Spleen (tissue), 11 donors: ENCODE results near the gene SYNDIG1. TPM values are rescaled to one million over a fixed set of nuclear protein-coding genes. Genes with fewer than 3 reads are reported as not detected.

Experiments used
- DNase-seq: peaks from one replicate; pipeline ENCODE4 v3.0.0-alpha.2; 2020
- H3K27ac ChIP-seq, 8 donors: fragments of 200-600 bp; sonication (generic) in 7 of 8; 1 replicate in 4 of 8; 2 replicates in 4 of 8; pipeline versions ENCODE4 v1.5.0 to v1.8.0; 2016 to 2021; ENCODE audit warnings: inconsistent platforms in 4 of 8, mild to moderate bottlenecking in 4 of 8, moderate library complexity in 1 of 8
- H3K27me3 ChIP-seq, 7 donors: fragments of 200-600 bp; sonication (generic) in 6 of 7; replicated peaks in 1 of 7; 1 replicate in 4 of 7; 2 replicates in 3 of 7; pipeline versions ENCODE4 v1.5.0 to v1.8.0; 2016 to 2021; ENCODE audit warnings: inconsistent platforms in 3 of 7, mild to moderate bottlenecking in 1 of 7
- H3K36me3 ChIP-seq, 6 donors: fragments of 200-600 bp; sonication (generic) in 5 of 6; 1 replicate in 4 of 6; 2 replicates in 2 of 6; pipeline versions ENCODE4 v1.5.0 to v1.8.0; 2016 to 2021; ENCODE audit warnings: inconsistent platforms in 2 of 6
- H3K4me1 ChIP-seq, 6 donors: fragments of 200-600 bp; sonication (generic) in 5 of 6; 1 replicate in 3 of 6; 2 replicates in 3 of 6; pipeline versions ENCODE4 v1.5.0 to v1.8.0; 2016 to 2021; ENCODE audit warnings: inconsistent platforms in 3 of 6
- H3K4me3 ChIP-seq, 8 donors: fragments of 200-600 bp; sonication (generic) in 7 of 8; 1 replicate in 4 of 8; 2 replicates in 4 of 8; pipeline versions ENCODE4 v1.5.0 to v1.8.0; 2016 to 2021; ENCODE audit warnings: inconsistent platforms in 4 of 8, mild to moderate bottlenecking in 4 of 8, moderate library complexity in 2 of 8
- H3K9me3 ChIP-seq, 8 donors: fragments of 200-600 bp; sonication (generic) in 7 of 8; 1 replicate in 4 of 8; 2 replicates in 4 of 8; pipeline versions ENCODE4 v1.5.0 to v1.8.0; 2016 to 2021; ENCODE audit warnings: inconsistent platforms in 4 of 8
- POLR2A ChIP-seq, 3 donors: fragments of 450-650 bp; IDR thresholded peaks; one replicate each; pipeline ENCODE4 v1.5.1; 2017; ENCODE audit warnings: antibody characterized with exemption in 3 of 3, mild to moderate bottlenecking in 1 of 3
- POLR2AphosphoS5 ChIP-seq, 3 donors: sonication (generic); formaldehyde crosslinking; IDR thresholded peaks; one replicate each; pipeline ENCODE4 v1.5.1; 2017; ENCODE audit warnings: antibody characterized with exemption in 3 of 3
- WGBS, 5 donors: extraction: QIAGEN DNeasy Blood & Tissue Kit in 3 of 5; methylation state at CpG; one replicate each; pipeline versions ENCODE4 v1.1.5 to v1.1.7; 2013 to 2018; 5-methylcytosine and 5-hydroxymethylcytosine counted together
- intact Hi-C: fragments of 100-400 bp; cut with DNase I; formaldehyde crosslinking; loops from one replicate; pipeline ENCODE4 v1.15.0; 2023; ENCODE audit warnings: low total_unique reads
- polyA plus RNA-seq, 3 donors: library from polyadenylated mRNA; stranded (reverse); fragments of 200-250 nt; gene quantifications; one replicate each; pipeline ENCODE4 v1.2.1, GENCODE V29; 2013
- total RNA-seq, 7 donors: library from RNA; depleted of rRNA in 3 of 7; stranded (reverse); fragments of >200 nt in 3 of 7; fragmentation: NEBNext Ultra II Directional in 4 of 7; extraction: Animal tissue kit (Norgen Biotek cat#: 25700) in 4 of 7; gene quantifications; one replicate each; pipeline versions ENCODE4 v1.1.0 to v1.2.1, GENCODE V29; 2016 to 2021
- TF ChIP-seq, protein P1 (sequence below), 11 experiments: fragments of 200-600 bp in 7 of 11; fragments of 450-650 bp in 4 of 11; sonication (generic) in 4 of 11; IDR thresholded peaks in 8 of 11; conservative IDR thresholded peaks in 3 of 11; 1 replicate in 7 of 11; 2 replicates in 4 of 11; pipeline versions ENCODE4 v1.4.0 to v1.8.0; 2016 to 2021; ENCODE audit warnings: antibody characterized with exemption in 11 of 11, inconsistent platforms in 4 of 11, mild to moderate bottlenecking in 1 of 11
- donor health status: healthy with polysubstance abuse.
- donor health status: DM: no; HTN: no; CAD: no; lungs with moderate emphysema.
- donor health status: DM: no; HTN: no; CAD: no.
- donor health status: Bipolar disorder and iron deficiency.
- donor health status: healthy.
- donor health status: DM: no; HTN: no; CAD: no.
- donor health status: DM: yes; HTN: yes; CAD: no.

Gene SYNDIG1
- total and polyA plus RNA-seq, 10 donors, result 0.70 to 3.5 (median 1.3) TPM

- H3K4me1 ChIP-seq, result no peaks in the 10 kb centered on the region
- no peaks in the 10 kb centered on the region for H3K36me3 ChIP-seq
- WGBS, 5 donors, result 81 to 90% (median 82%) methylated on average over 12 to 15 of the region's 15 CpGs
- intact Hi-C loops, result no loop called here
- H3K4me3 ChIP-seq, result no peak overlapping the region
- no peak overlapping the region for H3K27ac ChIP-seq
- H3K27me3 ChIP-seq, result no peaks in the 10 kb centered on the region
- no peaks in the 10 kb centered on the region for H3K9me3 ChIP-seq
- no peak for DNase-seq
- TF ChIP-seq POLR2AphosphoS5 (IDR thresholded peaks at IDR 0.05), result no peak
- TF ChIP-seq, protein P1, sequence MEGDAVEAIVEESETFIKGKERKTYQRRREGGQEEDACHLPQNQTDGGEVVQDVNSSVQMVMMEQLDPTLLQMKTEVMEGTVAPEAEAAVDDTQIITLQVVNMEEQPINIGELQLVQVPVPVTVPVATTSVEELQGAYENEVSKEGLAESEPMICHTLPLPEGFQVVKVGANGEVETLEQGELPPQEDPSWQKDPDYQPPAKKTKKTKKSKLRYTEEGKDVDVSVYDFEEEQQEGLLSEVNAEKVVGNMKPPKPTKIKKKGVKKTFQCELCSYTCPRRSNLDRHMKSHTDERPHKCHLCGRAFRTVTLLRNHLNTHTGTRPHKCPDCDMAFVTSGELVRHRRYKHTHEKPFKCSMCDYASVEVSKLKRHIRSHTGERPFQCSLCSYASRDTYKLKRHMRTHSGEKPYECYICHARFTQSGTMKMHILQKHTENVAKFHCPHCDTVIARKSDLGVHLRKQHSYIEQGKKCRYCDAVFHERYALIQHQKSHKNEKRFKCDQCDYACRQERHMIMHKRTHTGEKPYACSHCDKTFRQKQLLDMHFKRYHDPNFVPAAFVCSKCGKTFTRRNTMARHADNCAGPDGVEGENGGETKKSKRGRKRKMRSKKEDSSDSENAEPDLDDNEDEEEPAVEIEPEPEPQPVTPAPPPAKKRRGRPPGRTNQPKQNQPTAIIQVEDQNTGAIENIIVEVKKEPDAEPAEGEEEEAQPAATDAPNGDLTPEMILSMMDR (IDR thresholded peaks at IDR 0.05 in 8 of 11, conservative IDR thresholded peaks at IDR 0.05 in 3 of 11), result no peak
- TF ChIP-seq POLR2A (IDR thresholded peaks at IDR 0.05), result no peak
Measured at GRCh38 chr20:24582373-24583168, 113.1 kb downstream of the SYNDIG1 start.

GRCh38 chr20:24583169-24583792, 113.9 kb downstream of the SYNDIG1 start:
- Histone ChIP-seq H3K4me1 (no peaks in the 10 kb centered on the region), H3K27me3 (no peaks in the 10 kb centered on the region), H3K36me3 (no peaks in the 10 kb centered on the region), H3K27ac (no peak overlapping the region), H3K9me3 (no peaks in the 10 kb centered on the region), H3K4me3 (no peak overlapping the region)
- DNase-seq, result no peak
- intact Hi-C loops, result no loop called here
- TF ChIP-seq POLR2A (IDR thresholded peaks at IDR 0.05) (no peak), POLR2AphosphoS5 (IDR thresholded peaks at IDR 0.05) (no peak)
- TF ChIP-seq, protein P1 (IDR thresholded peaks at IDR 0.05 in 8 of 11, conservative IDR thresholded peaks at IDR 0.05 in 3 of 11), result no peak
- WGBS, 5 donors, result 64 to 91% (median 86%) methylated on average over 9 to 13 of the region's 13 CpGs

- TF ChIP-seq, protein P1 (IDR thresholded peaks at IDR 0.05 in 8 of 11, conservative IDR thresholded peaks at IDR 0.05 in 3 of 11), result no peak
- TF ChIP-seq POLR2A (IDR thresholded peaks at IDR 0.05), result no peak
- TF ChIP-seq POLR2AphosphoS5 (IDR thresholded peaks at IDR 0.05), result no peak
- Histone ChIP-seq H3K27me3 (no peaks in the 10 kb centered on the region), H3K9me3 (no peaks in the 10 kb centered on the region), H3K36me3 (no peaks in the 10 kb centered on the region), H3K4me3 (no peak overlapping the region), H3K4me1 (no peaks in the 10 kb centered on the region), H3K27ac (no peak overlapping the region)
- intact Hi-C loops, result no loop called here
- DNase-seq, result no peak
- WGBS, 5 donors, result 82 to 89% (median 87%) methylated on average over 6 to 9 of the region's 9 CpGs
Measured at GRCh38 chr20:24584078-24584477, 114.6 kb downstream of the SYNDIG1 start.
